Loucy (cell line): Measurements from ENCODE around the gene PA2G4.

Experiments used
- H2AFZ ChIP-seq: fragments of 200-600 bp; sonication (generic); 2 replicates; pipeline ENCODE4 v1.6.0; 2016; ENCODE audit warnings: antibody characterized with exemption, mild to moderate bottlenecking, low read length, moderate library complexity
- H3F3A ChIP-seq: fragments of 200-600 bp; 2 replicates; pipeline ENCODE4 v1.6.0; 2016; ENCODE audit warnings: antibody characterized with exemption, low read depth, mild to moderate bottlenecking
- H3K27me3 ChIP-seq: fragments of 200-600 bp; sonication (generic); 2 replicates; pipeline ENCODE4 v1.6.1; 2014; ENCODE audit warnings: low read length, mild to moderate bottlenecking; ENCODE audit not compliant: insufficient read depth, poor library complexity, severe bottlenecking
- H3K36me3 ChIP-seq: fragments of 200-600 bp; sonication (generic); 2 replicates; pipeline ENCODE4 v1.6.1; 2016; ENCODE audit warnings: low read length; ENCODE audit not compliant: insufficient read depth
- H3K4me1 ChIP-seq: fragments of 200-600 bp; sonication (generic); 2 replicates; pipeline ENCODE4 v1.5.1; 2014; ENCODE audit warnings: low read length, mild to moderate bottlenecking; ENCODE audit not compliant: insufficient read depth, poor library complexity, severe bottlenecking
- H3K4me2 ChIP-seq: fragments of 200-600 bp; sonication (generic); 2 replicates; pipeline ENCODE4 v1.6.0; 2014; ENCODE audit warnings: antibody characterized with exemption, low read length, low read depth, mild to moderate bottlenecking; ENCODE audit not compliant: poor library complexity, severe bottlenecking
- H3K4me3 ChIP-seq: fragments of 200-600 bp; sonication (generic); 2 replicates; pipeline ENCODE4 v1.5.1; 2014; ENCODE audit warnings: low read length, mild to moderate bottlenecking, mixed read lengths; ENCODE audit not compliant: poor library complexity, severe bottlenecking
- H3K79me2 ChIP-seq: fragments of 200-600 bp; sonication (generic); 2 replicates; pipeline ENCODE4 v1.6.1; 2014; ENCODE audit warnings: low read length; ENCODE audit not compliant: insufficient read depth
- H3K9ac ChIP-seq: fragments of 200-600 bp; sonication (generic); 2 replicates; pipeline ENCODE4 v1.6.0; 2014; ENCODE audit warnings: mild to moderate bottlenecking, low read depth, low read length, moderate library complexity; ENCODE audit not compliant: poor library complexity, severe bottlenecking
- H3K9me2 ChIP-seq: fragments of 200-600 bp; sonication (generic); replicated peaks from 2 replicates; pipeline ENCODE4 v1.6.1; 2016; ENCODE audit warnings: low read depth, low read length, mixed read lengths
- H3K9me3 ChIP-seq: fragments of 200-600 bp; sonication (generic); 2 replicates; pipeline ENCODE4 v1.6.1; 2014; ENCODE audit warnings: mild to moderate bottlenecking, antibody characterized with exemption, low read length, low read depth; ENCODE audit not compliant: insufficient read depth
- H4K20me1 ChIP-seq: fragments of 200-600 bp; sonication (generic); 2 replicates; pipeline ENCODE4 v1.6.0; 2014; ENCODE audit warnings: antibody characterized with exemption, low read length, mild to moderate bottlenecking; ENCODE audit not compliant: insufficient read depth, poor library complexity, severe bottlenecking
- EZH2phosphoT487 ChIP-seq: fragments of 200-600 bp; IDR thresholded peaks from 2 replicates; pipeline ENCODE4 v1.6.1; 2018; ENCODE audit warnings: antibody characterized with exemption, mild to moderate bottlenecking, moderate library complexity, borderline replicate concordance
- TF ChIP-seq, protein P1 (sequence below): fragments of 200-600 bp; sonication (generic); conservative IDR thresholded peaks from 2 replicates; pipeline ENCODE4 v1.5.1; 2014; ENCODE audit warnings: mild to moderate bottlenecking, antibody characterized with exemption, low read length

The PA2G4 gene

DNA sequence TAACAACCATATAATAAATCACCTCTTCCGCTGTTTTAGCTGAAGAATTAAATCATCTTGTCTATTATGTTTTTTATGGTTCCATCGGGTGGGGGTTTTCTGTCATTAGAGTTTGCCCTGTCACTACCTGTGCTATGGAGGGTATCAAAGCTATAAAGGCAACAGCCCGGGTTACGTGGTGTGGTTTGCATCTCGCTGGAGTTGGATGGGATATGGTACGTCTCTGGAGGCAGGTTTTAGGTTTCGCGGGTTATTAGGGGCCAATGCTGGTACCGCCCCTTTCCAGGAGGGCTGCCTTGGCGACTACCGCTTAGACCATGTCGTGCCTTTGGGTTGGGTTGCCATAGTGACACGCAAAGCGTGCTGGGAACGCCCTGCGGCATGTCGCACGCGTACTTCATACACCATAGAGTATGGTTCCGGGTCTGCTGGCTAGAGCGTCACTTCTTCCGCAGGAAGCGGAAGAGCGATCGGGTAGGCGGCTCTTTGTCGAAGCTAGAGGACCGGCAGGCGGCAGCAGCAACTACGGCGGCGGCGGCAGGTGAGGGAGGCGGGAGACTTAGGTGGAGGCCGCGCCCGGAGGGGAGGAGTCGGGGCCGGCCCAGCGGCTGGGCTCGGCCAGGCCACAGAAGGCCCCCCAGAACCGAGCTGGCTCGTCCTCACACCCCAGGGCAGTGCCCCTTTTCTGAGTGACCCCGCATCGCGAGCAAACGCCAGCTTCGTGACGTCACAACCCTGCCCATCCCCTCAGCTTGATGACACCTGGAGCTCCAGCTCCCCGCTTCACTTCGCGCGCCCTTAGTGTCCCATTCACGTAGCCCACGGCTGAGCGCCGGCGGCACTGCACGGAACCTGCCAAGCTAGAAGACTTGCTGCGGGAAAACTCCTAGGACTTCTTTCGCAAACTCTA lies 13.7 kb downstream of the PA2G4 start, which contains the start of gene ZC3H10:
Gene ZC3H10, plus strand, starts transcription at position 489 of the 910 bp plus-strand sequence. CDS start 2,297 bp downstream, outside the sequence.
- H3K79me2 ChIP-seq, result peaks cover 35% of the 10 kb centered on the region
- TF ChIP-seq, protein P1, sequence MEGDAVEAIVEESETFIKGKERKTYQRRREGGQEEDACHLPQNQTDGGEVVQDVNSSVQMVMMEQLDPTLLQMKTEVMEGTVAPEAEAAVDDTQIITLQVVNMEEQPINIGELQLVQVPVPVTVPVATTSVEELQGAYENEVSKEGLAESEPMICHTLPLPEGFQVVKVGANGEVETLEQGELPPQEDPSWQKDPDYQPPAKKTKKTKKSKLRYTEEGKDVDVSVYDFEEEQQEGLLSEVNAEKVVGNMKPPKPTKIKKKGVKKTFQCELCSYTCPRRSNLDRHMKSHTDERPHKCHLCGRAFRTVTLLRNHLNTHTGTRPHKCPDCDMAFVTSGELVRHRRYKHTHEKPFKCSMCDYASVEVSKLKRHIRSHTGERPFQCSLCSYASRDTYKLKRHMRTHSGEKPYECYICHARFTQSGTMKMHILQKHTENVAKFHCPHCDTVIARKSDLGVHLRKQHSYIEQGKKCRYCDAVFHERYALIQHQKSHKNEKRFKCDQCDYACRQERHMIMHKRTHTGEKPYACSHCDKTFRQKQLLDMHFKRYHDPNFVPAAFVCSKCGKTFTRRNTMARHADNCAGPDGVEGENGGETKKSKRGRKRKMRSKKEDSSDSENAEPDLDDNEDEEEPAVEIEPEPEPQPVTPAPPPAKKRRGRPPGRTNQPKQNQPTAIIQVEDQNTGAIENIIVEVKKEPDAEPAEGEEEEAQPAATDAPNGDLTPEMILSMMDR, result peak; percentile 43
- TF ChIP-seq EZH2phosphoT487, result no peak
- H4K20me1 ChIP-seq, result peaks cover 14% of the 10 kb centered on the region
- H3K36me3 ChIP-seq, result peaks cover 19% of the 10 kb centered on the region
- peak within 1 kb of the TSS; percentile 99 for H3K9ac ChIP-seq
- H3K4me2 ChIP-seq, result peak within 1 kb of the TSS; percentile 97
- H3K4me3 ChIP-seq, result peak within 1 kb of the TSS; percentile 99
- H3K9me3 ChIP-seq, result no peaks in the 10 kb centered on the region
- H3F3A ChIP-seq, result peaks cover 20% of the 10 kb centered on the region
- H3K9me2 ChIP-seq, result no peaks in the 10 kb centered on the region
- 0 out of 2 replicates have a peak within 1 kb of the TSS, but pooled peaks have one; percentile 9 for H2AFZ ChIP-seq
- H3K27me3 ChIP-seq, result peaks cover 7% of the 10 kb centered on the region
- peaks cover 18% of the 10 kb centered on the region for H3K4me1 ChIP-seq

- Histone ChIP-seq H3K4me2 (peak overlapping the region; percentile 97), H3K9me3 (no peaks in the 10 kb centered on the region), H4K20me1 (peaks cover 14% of the 10 kb centered on the region), H3K4me3 (peak overlapping the region; percentile 99), H3K27me3 (peaks cover 7% of the 10 kb centered on the region), H3K9ac (peak overlapping the region; percentile 80), H3K36me3 (peaks cover 12% of the 10 kb centered on the region), H3F3A (peaks cover 12% of the 10 kb centered on the region), H3K79me2 (peaks cover 35% of the 10 kb centered on the region), H2AFZ (0 out of 2 replicates have a peak overlapping the region, but pooled peaks have one; percentile 9), H3K9me2 (no peaks in the 10 kb centered on the region), H3K4me1 (peaks cover 18% of the 10 kb centered on the region)
- no peak for TF ChIP-seq EZH2phosphoT487
- TF ChIP-seq, protein P1, result no peak
Observed at GRCh38 chr12:56118688-56119357, 14.5 kb downstream of the PA2G4 start.

DNA sequence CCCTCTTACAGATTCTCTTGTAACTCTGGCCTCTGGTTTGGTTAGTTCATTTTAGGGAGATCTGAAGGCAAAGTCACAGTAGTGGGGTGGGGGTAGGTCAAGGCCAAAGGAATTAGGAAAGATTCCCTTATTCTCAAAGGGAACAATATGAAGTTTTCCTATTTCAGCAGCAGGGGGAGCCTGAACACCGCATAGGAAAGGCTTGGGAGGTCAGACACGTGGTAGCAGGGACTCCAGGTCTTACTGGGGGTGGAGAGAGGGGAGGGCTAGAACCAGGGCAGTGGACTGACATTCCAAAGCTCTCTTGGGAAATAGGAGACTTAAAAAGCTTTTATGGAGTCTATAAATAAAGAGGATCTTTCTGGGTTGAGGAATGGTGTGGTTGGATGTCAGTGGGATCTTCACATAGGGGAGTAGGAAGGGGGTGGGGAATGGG lies 15.0 kb downstream of the PA2G4 start:
- Histone ChIP-seq H2AFZ (no peak overlapping the region), H4K20me1 (peaks cover 14% of the 10 kb centered on the region), H3K36me3 (peaks cover 7% of the 10 kb centered on the region; the same call in 1 of the 2 replicates), H3K27me3 (peaks cover 7% of the 10 kb centered on the region), H3K9ac (peak overlapping the region; percentile 80), H3K4me1 (peaks cover 18% of the 10 kb centered on the region), H3F3A (peaks cover 10% of the 10 kb centered on the region), H3K4me3 (peak overlapping the region; percentile 99), H3K9me3 (no peaks in the 10 kb centered on the region), H3K79me2 (peaks cover 40% of the 10 kb centered on the region), H3K9me2 (no peaks in the 10 kb centered on the region), H3K4me2 (peak overlapping the region; percentile 97)
- TF ChIP-seq, protein P1, result peak; percentile 82
- no peak for TF ChIP-seq EZH2phosphoT487
